Nephron (organoid): ENCODE results near the gene BCLAF1.

Experiments used
- H3K27ac Mint-ChIP-seq, 3 experiments: 2 replicates each; pipeline ENCODE4 v1.8.0; 2020; ENCODE audit warnings: mixed read lengths in 3 of 3, mild to moderate bottlenecking in 2 of 3, moderate library complexity in 1 of 3
- H3K27me3 Mint-ChIP-seq: 2 replicates; pipeline ENCODE4 v1.8.0; 2021; ENCODE audit warnings: low read depth, mild to moderate bottlenecking, moderate library complexity, mixed read lengths
- H3K36me3 Mint-ChIP-seq: 2 replicates; pipeline ENCODE4 v1.8.0; 2020; ENCODE audit warnings: low read depth, mixed read lengths
- H3K4me1 Mint-ChIP-seq: 2 replicates; pipeline ENCODE4 v1.8.0; 2020; ENCODE audit warnings: mixed read lengths
- H3K4me3 Mint-ChIP-seq, 3 experiments: 2 replicates each; pipeline ENCODE4 v1.8.0; 2020; ENCODE audit warnings: mild to moderate bottlenecking in 3 of 3, mixed read lengths in 3 of 3, moderate library complexity in 2 of 3
- H3K9me3 Mint-ChIP-seq: 2 replicates; pipeline ENCODE4 v1.8.0; 2020; ENCODE audit warnings: mixed read lengths
- CTCF ChIP-seq, 3 experiments: fragments of 200-600 bp; sonication (generic); IDR thresholded peaks; one replicate each; pipeline ENCODE4 v1.5.0; 2021; ENCODE audit warnings: antibody characterized with exemption in 3 of 3; ENCODE audit not compliant: unreplicated experiment in 3 of 3

BCLAF1 gene

DNA sequence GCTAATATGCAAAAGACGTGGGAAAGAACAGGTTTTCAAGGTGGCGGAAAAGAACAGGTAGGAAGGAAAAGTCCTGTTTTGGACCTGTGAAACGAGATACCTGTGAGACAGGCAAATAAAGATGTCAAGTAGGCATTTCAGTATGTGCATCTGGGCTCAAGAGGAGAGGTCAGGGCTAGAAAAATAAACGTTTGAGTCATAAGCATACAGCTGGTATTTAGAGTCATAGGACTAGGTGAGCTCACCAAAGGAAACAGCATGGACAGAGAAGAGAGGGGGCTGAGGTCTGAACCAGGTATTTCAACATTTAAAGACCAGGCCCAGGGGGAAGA, 54.4 kb downstream of the BCLAF1 start:
- Mint-ChIP-seq H3K36me3 (no peaks in the 10 kb centered on the region), H3K27me3 (no peaks in the 10 kb centered on the region), H3K9me3 (no peaks in the 10 kb centered on the region), H3K4me1 (no peaks in the 10 kb centered on the region), H3K4me3 (no peak overlapping the region), H3K27ac (no peak overlapping the region)
- TF ChIP-seq CTCF (IDR thresholded peaks at IDR 0.05; ENCODE audit: unreplicated experiment in 3 of 3), result no peak

- Mint-ChIP-seq H3K27me3 (no peaks in the 10 kb centered on the region), H3K4me1 (peaks cover 9% of the 10 kb centered on the region), H3K9me3 (no peaks in the 10 kb centered on the region), H3K27ac (no peak overlapping the region), H3K4me3 (no peak overlapping the region), H3K36me3 (no peaks in the 10 kb centered on the region)
- no peak for TF ChIP-seq CTCF (IDR thresholded peaks at IDR 0.05; ENCODE audit: unreplicated experiment in 3 of 3)
These were observed 56.9 kb downstream of the BCLAF1 start for GRCh38 chr6:136232701-136233100.

GRCh38 chr6:136230219-136230853, 59.3 kb downstream of the BCLAF1 start:
- H3K27ac Mint-ChIP-seq, result peak overlapping the region in 1 of 3 experiments; percentile 65
- no peaks in the 10 kb centered on the region for H3K36me3 Mint-ChIP-seq
- peaks cover 30% of the 10 kb centered on the region for H3K4me1 Mint-ChIP-seq
- H3K27me3 Mint-ChIP-seq, result no peaks in the 10 kb centered on the region
- no peak overlapping the region for H3K4me3 Mint-ChIP-seq
- TF ChIP-seq CTCF (IDR thresholded peaks at IDR 0.05; ENCODE audit: unreplicated experiment in 3 of 3), result no peak
- H3K9me3 Mint-ChIP-seq, result peaks cover 7% of the 10 kb centered on the region

GRCh38 chr6:136228814-136229213, 60.8 kb downstream of the BCLAF1 start:
- H3K27me3 Mint-ChIP-seq, result no peaks in the 10 kb centered on the region
- peaks cover 30% of the 10 kb centered on the region for H3K4me1 Mint-ChIP-seq
- peaks cover 7% of the 10 kb centered on the region for H3K9me3 Mint-ChIP-seq
- TF ChIP-seq CTCF (IDR thresholded peaks at IDR 0.05; ENCODE audit: unreplicated experiment in 3 of 3), result no peak
- H3K4me3 Mint-ChIP-seq, result no peak overlapping the region
- no peaks in the 10 kb centered on the region for H3K36me3 Mint-ChIP-seq
- H3K27ac Mint-ChIP-seq, result peak overlapping the region in 2 of 3 experiments; percentile 39 to 98

DNA sequence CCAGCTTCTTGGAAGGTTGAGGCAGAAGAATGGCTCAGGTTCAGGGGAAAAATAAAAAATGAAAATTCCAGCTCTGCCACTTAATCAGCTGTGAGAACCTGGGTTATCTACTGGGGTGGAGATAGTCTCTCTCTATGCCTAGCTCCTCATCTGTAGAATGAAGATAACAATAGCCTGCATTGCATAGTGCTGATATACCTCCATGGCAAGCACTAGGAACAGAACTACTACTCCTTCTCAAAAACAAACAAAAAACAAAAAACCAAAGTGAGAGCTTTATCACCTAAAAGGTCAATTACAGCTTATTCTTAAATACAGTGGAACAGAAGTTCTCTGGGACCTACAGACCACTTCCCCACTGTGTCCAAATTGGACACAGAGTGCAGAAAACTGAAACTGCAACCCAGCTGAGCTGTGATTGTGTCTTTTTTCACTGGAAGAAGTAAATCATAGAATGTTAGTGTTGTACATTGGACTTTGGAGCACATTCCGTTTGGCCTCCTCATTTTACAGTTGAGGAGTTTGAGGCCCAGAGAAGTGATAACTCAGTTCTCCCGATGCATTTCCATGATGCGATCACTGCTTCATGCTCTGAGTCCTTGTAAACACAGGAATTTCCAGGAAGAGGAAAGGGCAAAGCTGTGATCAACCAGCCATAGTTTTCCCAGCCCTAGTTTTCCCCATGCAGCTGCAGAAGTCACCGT, 62.8 kb downstream of the BCLAF1 start:
- Mint-ChIP-seq H3K36me3 (no peaks in the 10 kb centered on the region), H3K9me3 (peaks cover 18% of the 10 kb centered on the region), H3K4me1 (peaks cover 30% of the 10 kb centered on the region), H3K27ac (peak overlapping the region; percentile 95 to 98 (median 98)), H3K4me3 (peak overlapping the region; percentile 5 to 17 (median 11)), H3K27me3 (no peaks in the 10 kb centered on the region)
- TF ChIP-seq CTCF (IDR thresholded peaks at IDR 0.05; ENCODE audit: unreplicated experiment in 3 of 3), result no peak
